CD14-positive monocyte (primary cell): ENCODE measurements around the gene SYNE1. TPM values are rescaled to one million over a fixed set of nuclear protein-coding genes. Genes with fewer than 3 reads are reported as not detected.

Experiments used
- DNase-seq, 3 donors: peaks; one replicate each; pipeline ENCODE4 v3.0.0-alpha.2; 2011 to 2022
- H2AFZ ChIP-seq: 2 replicates; pipeline ENCODE4 v1.6.0; 2012; ENCODE audit warnings: mild to moderate bottlenecking, low read depth, low read length, inconsistent platforms; ENCODE audit not compliant: insufficient read depth, poor library complexity, severe bottlenecking
- H3K27ac ChIP-seq, 2 donors: 1 replicate in 1 of 2; 2 replicates in 1 of 2; pipeline ENCODE4 v1.5.1; 2012 to 2013; ENCODE audit warnings: low read length in 2 of 2, control low read depth in 1 of 2, inconsistent platforms in 1 of 2, low read depth in 1 of 2, mild to moderate bottlenecking in 1 of 2
- H3K27me3 ChIP-seq, 2 donors: one replicate each; pipeline versions ENCODE4 v1.6.0 to v1.6.1; 2011 to 2013; ENCODE audit warnings: low read length in 2 of 2; ENCODE audit not compliant: control insufficient read depth in 2 of 2, insufficient read depth in 2 of 2
- H3K36me3 ChIP-seq, 2 donors: replicated peaks in 1 of 2; 1 replicate in 1 of 2; 2 replicates in 1 of 2; pipeline versions ENCODE4 v1.5.1 to v1.6.1; 2012 to 2013; ENCODE audit warnings: low read length in 2 of 2, control low read depth in 1 of 2, inconsistent platforms in 1 of 2, mild to moderate bottlenecking in 1 of 2; ENCODE audit not compliant: insufficient read depth in 2 of 2, control insufficient read depth in 1 of 2
- H3K4me1 ChIP-seq, 2 donors: 1 replicate in 1 of 2; 2 replicates in 1 of 2; pipeline versions ENCODE4 v1.5.1 to v1.6.1; 2012 to 2013; ENCODE audit warnings: low read length in 2 of 2, control low read depth in 1 of 2, inconsistent platforms in 1 of 2, mild to moderate bottlenecking in 1 of 2, moderate library complexity in 1 of 2; ENCODE audit not compliant: insufficient read depth in 2 of 2, control insufficient read depth in 1 of 2
- H3K4me2 ChIP-seq: replicated peaks from 2 replicates; pipeline ENCODE3; 2012; ENCODE audit warnings: low read length, moderate library complexity, mild to moderate bottlenecking; ENCODE audit not compliant: poor library complexity, severe bottlenecking; ENCODE audit errors: extremely low read depth
- H3K4me3 ChIP-seq, 3 experiments: fragments of 200-600 bp in 1 of 3; sonication (generic) in 1 of 3; replicated peaks in 1 of 3; 1 replicate in 2 of 3; 2 replicates in 1 of 3; pipeline ENCODE4 v1.5.1; 2011 to 2013; ENCODE audit warnings: low read length in 3 of 3, mild to moderate bottlenecking in 3 of 3, control low read depth in 2 of 3, low read depth in 2 of 3, inconsistent platforms in 1 of 3, moderate library complexity in 1 of 3
- H3K79me2 ChIP-seq: 2 replicates; pipeline ENCODE4 v1.6.0; 2012; ENCODE audit warnings: mild to moderate bottlenecking, control low read depth, inconsistent platforms, low read length, moderate library complexity; ENCODE audit not compliant: insufficient read depth
- H3K9ac ChIP-seq: 2 replicates; pipeline ENCODE4 v1.6.0; 2017; ENCODE audit warnings: low read length, mild to moderate bottlenecking; ENCODE audit not compliant: insufficient read depth, poor library complexity, severe bottlenecking
- H3K9me3 ChIP-seq, 2 donors: replicated peaks in 1 of 2; 1 replicate in 1 of 2; 2 replicates in 1 of 2; pipeline versions ENCODE4 v1.5.1 to v1.6.1; 2012 to 2013; ENCODE audit warnings: low read length in 2 of 2, control low read depth in 1 of 2; ENCODE audit not compliant: control insufficient read depth in 1 of 2, insufficient read depth in 1 of 2
- H4K20me1 ChIP-seq: 2 replicates; pipeline ENCODE4 v1.6.0; 2012; ENCODE audit warnings: mild to moderate bottlenecking, low read length, control low read depth, moderate library complexity; ENCODE audit not compliant: insufficient read depth
- H3K27ac Mint-ChIP-seq, 7 donors: one replicate each; pipeline ENCODE4 v1.8.0; 2020; ENCODE audit warnings: mild to moderate bottlenecking in 7 of 7, mixed read lengths in 7 of 7, moderate library complexity in 6 of 7, inconsistent platforms in 2 of 7
- H3K27me3 Mint-ChIP-seq, 3 donors: one replicate each; pipeline ENCODE4 v1.8.0; 2021 to 2022; ENCODE audit warnings: low read depth in 3 of 3, mild to moderate bottlenecking in 3 of 3, mixed read lengths in 3 of 3, moderate library complexity in 3 of 3, inconsistent platforms in 1 of 3
- H3K36me3 Mint-ChIP-seq, 2 donors: one replicate each; pipeline ENCODE4 v1.8.0; 2020; ENCODE audit warnings: mixed read lengths in 2 of 2, inconsistent platforms in 1 of 2, mild to moderate bottlenecking in 1 of 2
- H3K4me1 Mint-ChIP-seq: one replicate; pipeline ENCODE4 v1.8.0; 2020; ENCODE audit warnings: mild to moderate bottlenecking, mixed read lengths
- H3K4me3 Mint-ChIP-seq, 2 donors: one replicate each; pipeline ENCODE4 v1.8.0; 2020; ENCODE audit warnings: mild to moderate bottlenecking in 2 of 2, mixed read lengths in 2 of 2, moderate library complexity in 1 of 2
- H3K9me3 Mint-ChIP-seq, 7 donors: one replicate each; pipeline ENCODE4 v1.8.0; 2020 to 2022; ENCODE audit warnings: mixed read lengths in 7 of 7, mild to moderate bottlenecking in 6 of 7, moderate library complexity in 6 of 7, inconsistent platforms in 2 of 7
- CTCF ChIP-seq: fragments of 200-600 bp; IDR thresholded peaks from one replicate; pipeline ENCODE4 v1.8.0; 2022; ENCODE audit warnings: antibody characterized with exemption, mild to moderate bottlenecking
- WGBS: methylation state at CpG from one replicate; pipeline ENCODE4 v1.1.5; 2013; ENCODE audit warnings: missing lambda C conversion rate; ENCODE audit not compliant: insufficient coverage; 5-methylcytosine and 5-hydroxymethylcytosine counted together
- intact Hi-C, 2 donors: fragments of 100-400 bp; cut with micrococcal nuclease; formaldehyde crosslinking; loops; one replicate each; pipeline versions ENCODE4 v1.15.0 to v1.15.1; 2023
- polyA plus RNA-seq, 3 donors: library from polyadenylated mRNA; depleted of rRNA in 1 of 3; unstranded in 2 of 3; stranded (reverse) in 1 of 3; fragments of 300-500 nt in 2 of 3; fragments of >200 nt in 1 of 3; fragmentation: Illumina TruSeq in 2 of 3; gene quantifications; 1 replicate in 2 of 3; 2 replicates in 1 of 3; pipeline ENCODE4 v1.2.3, GENCODE V29; 2012 to 2021

Gene SYNE1
- polyA plus RNA-seq, 3 donors: 3.7 to 24.5 (median 8.1) TPM

- Histone ChIP-seq H3K4me2 (no peak overlapping the region), H4K20me1 (no peaks in the 10 kb centered on the region), H2AFZ (no peak overlapping the region), H3K4me3 (no peak overlapping the region), H3K36me3 (peaks cover 0 to 6% of the 10 kb centered on the region in 2 donors), H3K27me3 (no peaks in the 10 kb centered on the region), H3K27ac (no peak overlapping the region), H3K9ac (no peak overlapping the region), H3K4me1 (no peaks in the 10 kb centered on the region), H3K9me3 (peaks cover 0 to 5% of the 10 kb centered on the region in 2 donors), H3K79me2 (no peaks in the 10 kb centered on the region)
- Mint-ChIP-seq H3K27ac (no peak overlapping the region), H3K36me3 (peaks cover 7 to 17% of the 10 kb centered on the region in 2 donors), H3K9me3 (peaks cover 4 to 16% (median 7%) of the 10 kb centered on the region in 7 donors), H3K4me1 (no peaks in the 10 kb centered on the region), H3K27me3 (no peaks in the 10 kb centered on the region), H3K4me3 (no peak overlapping the region)
- intact Hi-C loops: no loop called here
- 87% methylated on average over 6 of the region's 8 CpGs for WGBS
- no peak for TF ChIP-seq CTCF
- no peak for DNase-seq
Observed at GRCh38 chr6:152416652-152417051, 220.5 kb downstream of the SYNE1 start.

DNA sequence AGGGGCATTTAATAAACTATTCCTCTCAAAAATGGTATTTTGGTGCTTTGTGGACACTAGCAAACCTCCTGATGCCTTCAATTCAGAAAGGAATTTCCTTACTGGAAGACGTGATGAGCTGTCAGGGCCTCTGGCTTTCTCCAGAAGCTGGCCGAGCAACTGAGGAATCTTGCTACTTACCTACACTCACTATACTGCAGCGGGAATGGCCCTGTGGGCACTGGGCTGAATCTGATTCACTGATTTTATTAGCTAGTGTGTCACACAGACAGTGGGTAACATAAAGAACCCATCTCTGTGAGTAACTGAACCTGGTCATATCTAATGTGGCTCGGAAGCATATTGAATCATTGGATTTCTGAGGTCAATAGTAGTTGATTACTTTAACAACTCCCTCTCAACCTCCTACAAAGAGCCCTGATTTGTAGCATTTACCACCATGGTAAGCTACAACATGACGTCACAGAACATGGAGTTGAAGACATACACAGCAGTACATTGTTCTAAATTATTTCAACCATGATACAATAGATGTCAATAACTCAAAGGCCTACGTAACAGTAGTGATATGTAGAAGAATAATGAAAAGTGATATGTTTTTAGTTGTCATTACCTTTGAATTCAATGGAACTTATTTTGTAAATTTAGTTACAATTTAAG lies 232.1 kb downstream of the SYNE1 start:
- no peak overlapping the region for H3K4me2 ChIP-seq
- no peak overlapping the region for H2AFZ ChIP-seq
- Mint-ChIP-seq H3K4me1 (no peaks in the 10 kb centered on the region), H3K27ac (no peak overlapping the region), H3K36me3 (peaks cover 15 to 24% of the 10 kb centered on the region in 2 donors), H3K4me3 (no peak overlapping the region), H3K9me3 (peaks cover 0 to 1% (median 0%) of the 10 kb centered on the region in 7 donors), H3K27me3 (peaks cover 0 to 2% (median 0%) of the 10 kb centered on the region in 3 donors)
- H3K79me2 ChIP-seq: no peaks in the 10 kb centered on the region
- no peaks in the 10 kb centered on the region for H3K9me3 ChIP-seq
- intact Hi-C loops: no loop called here
- TF ChIP-seq CTCF: no peak
- peaks cover 0 to 10% of the 10 kb centered on the region in 2 donors for H3K36me3 ChIP-seq
- DNase-seq: no peak
- WGBS: no CpG with 5 or more reads among the region's 6 CpGs
- H3K4me1 ChIP-seq: no peaks in the 10 kb centered on the region
- no peak overlapping the region for H3K27ac ChIP-seq
- H3K4me3 ChIP-seq: no peak overlapping the region
- H3K9ac ChIP-seq: no peak overlapping the region
- no peaks in the 10 kb centered on the region for H3K27me3 ChIP-seq
- H4K20me1 ChIP-seq: no peaks in the 10 kb centered on the region
